ENCODE results near the gene TNFRSF4.

TNFRSF4 gene

GRCh38 chr1:1166642-1167397, 47.1 kb downstream of the TNFRSF4 start:
- DNase-seq: no peak

GRCh38 chr1:1165900-1166421, 48.0 kb downstream of the TNFRSF4 start:
- DNase-seq: no peak

- DNase-seq: no peak
Observed at GRCh38 chr1:1165485-1165884, 48.5 kb downstream of the TNFRSF4 start.

GRCh38 chr1:1164701-1165451, 49.1 kb downstream of the TNFRSF4 start:
- no peak for DNase-seq

GRCh38 chr1:1164361-1164700, 49.6 kb downstream of the TNFRSF4 start:
- DNase-seq: no peak

- no peak for DNase-seq
Observed at GRCh38 chr1:1163538-1164070, 50.3 kb downstream of the TNFRSF4 start.

GRCh38 chr1:1162597-1163537, 51.1 kb downstream of the TNFRSF4 start:
- no peak for DNase-seq

- DNase-seq: no peak
Observed at GRCh38 chr1:1161683-1162079, 52.3 kb downstream of the TNFRSF4 start.
